GM21717 (cell line): Measurements from ENCODE around the gene FBXO44.

Experiments
- ATAC-seq: cut with Tn5 transposase; IDR thresholded peaks from one replicate; pipeline ENCODE4 v1.9.1; 2021; ENCODE audit warnings: mild to moderate bottlenecking, moderate library complexity; ENCODE audit not compliant: unreplicated experiment

Gene FBXO44

DNA sequence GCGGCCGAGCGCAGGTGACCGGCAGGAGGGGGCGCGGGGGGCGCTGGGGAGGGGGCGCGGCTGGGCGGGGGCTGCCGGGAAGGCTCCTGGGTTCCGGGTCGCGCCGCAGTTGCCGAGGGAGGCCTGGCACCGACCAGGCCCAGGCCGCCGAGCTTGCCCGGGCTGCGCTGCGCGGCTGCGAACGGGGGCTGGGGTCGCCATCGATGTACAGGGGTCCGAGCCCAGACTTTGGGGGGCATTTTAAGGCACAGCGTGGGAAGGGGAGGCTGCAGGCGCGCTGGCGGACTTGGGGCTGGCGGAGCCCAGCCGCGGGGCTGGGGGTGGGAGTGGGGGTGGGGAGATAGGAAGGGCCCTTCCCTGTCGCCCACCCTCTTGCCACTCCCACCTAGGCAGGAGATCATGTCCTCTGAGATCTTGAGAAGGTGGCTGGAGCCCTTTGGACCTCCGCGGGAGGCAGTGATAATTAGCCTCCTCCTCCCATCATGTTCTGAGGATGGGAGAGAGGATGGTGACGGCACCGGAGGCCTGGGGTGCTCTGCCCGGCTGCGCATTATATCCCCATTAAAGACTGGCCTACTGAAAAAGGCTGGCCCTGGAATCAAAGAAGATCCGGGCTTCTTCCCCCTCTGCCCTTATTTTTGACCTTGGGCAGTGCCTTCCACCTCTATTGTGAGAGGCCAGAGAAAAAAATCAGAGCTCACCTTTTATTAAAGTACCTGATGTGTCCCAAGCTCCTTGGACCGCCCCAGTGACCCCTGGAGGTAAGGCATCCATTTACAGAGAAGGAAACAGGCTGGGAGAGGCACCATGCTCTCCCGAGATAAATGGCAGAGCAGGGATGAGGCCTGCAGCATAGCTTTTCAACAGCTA lies 497 bp downstream of the FBXO44 start:
- ATAC-seq, result peak; percentile 19

DNA sequence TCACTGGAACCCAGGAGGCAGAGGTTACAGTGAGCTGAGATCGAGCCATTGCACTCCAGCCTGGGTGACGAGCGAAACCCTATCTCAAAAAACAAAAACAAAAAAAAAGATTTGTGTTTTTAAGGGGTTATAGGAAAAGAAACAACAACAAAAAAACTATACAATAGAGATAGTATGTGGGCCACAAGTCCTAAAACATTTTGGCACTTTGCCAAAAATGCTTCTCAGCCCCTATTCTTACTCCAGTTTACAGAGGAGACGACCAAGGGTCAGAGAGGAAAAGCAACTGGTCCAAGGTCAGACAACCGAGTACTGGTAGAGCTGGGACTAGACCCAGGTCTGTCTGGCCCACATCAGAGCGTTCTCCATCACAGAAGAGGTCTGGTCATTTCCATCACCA lies 3.0 kb downstream of the FBXO44 start:
- ATAC-seq, result no peak

DNA sequence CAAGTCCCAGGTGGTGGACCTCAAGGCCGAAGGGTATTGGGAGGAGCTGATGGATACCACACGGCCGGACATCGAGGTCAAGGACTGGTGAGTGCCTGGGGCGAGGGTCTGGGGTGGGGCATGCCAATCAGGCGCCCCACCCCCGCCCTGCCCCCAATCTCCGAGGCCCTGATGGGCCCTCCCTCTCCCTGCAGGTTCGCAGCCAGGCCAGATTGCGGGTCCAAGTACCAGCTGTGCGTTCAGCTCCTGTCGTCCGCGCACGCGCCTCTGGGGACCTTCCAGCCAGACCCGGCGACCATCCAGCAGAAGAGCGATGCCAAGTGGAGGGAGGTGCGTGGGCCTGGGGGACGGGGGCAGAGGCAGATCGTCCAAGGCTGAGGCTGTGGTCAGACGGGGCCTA lies 3.9 kb downstream of the FBXO44 start:
- no peak for ATAC-seq

- ATAC-seq, result no peak
These were observed 5.1 kb downstream of the FBXO44 start for GRCh38 chr1:11659748-11660147.

- no peak for ATAC-seq
These were observed 6.4 kb downstream of the FBXO44 start for GRCh38 chr1:11661103-11661502.

DNA sequence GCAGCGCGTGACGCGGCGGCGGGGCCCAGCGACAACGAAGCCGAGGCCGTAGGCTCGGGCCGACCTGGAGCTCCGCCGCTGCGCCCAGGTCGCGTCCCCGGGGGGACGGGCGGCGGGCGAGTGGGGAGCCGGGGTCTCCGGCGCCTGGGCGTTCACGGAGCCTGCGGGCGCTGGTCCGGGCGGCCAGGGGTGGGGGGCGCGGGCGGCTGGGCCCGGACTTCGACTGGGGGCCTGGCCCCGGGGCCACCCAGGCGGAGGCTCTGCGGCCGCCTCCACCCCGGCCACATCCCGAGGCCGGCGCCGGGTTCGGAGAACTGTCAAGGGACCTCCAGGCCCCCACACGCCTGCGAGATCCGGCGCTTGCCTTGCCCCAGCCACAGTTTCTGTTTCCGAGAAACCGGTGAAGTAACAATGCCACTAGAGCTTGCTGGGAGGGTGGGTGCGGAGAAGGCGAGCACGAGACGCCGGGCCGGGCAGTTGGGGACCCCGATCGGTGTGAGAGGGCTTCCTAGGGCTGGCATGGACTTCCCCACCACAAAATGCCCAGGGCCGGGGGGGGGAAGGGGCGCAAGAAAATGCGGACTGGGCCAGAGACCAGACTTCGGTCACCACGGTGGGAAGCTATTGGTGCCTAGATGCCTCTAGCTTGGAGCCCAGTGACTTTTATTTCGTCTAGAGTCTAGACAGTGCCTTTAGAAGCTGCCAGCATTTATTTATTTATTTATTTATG lies 9.8 kb downstream of the FBXO44 start:
- peak; percentile 56 for ATAC-seq

GRCh38 chr1:11668516-11668915 lies 13.8 kb downstream of the FBXO44 start:
- no peak for ATAC-seq

DNA sequence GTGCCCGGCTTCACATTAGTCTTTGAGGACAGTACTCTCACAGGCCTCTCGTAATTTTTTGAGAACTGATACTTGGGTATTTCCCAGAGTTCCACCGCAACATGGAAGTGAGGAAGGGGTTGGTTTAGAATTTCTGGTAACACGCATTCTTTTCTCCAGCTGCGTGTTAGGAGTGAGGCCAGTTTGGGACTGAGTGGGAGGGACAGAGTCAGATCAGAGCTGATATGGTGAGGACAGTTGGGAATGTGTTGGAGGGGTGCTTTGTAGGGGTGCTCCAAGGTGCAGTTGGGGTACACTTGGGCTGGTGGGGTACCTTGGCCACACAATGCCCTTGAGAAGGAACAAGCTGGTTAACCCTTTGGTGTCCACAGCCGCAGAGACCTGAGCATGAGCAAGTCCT lies 16.1 kb downstream of the FBXO44 start:
- no peak for ATAC-seq

GRCh38 chr1:11671205-11671543 lies 16.5 kb downstream of the FBXO44 start:
- no peak for ATAC-seq

GRCh38 chr1:11671544-11672286 lies 17.0 kb downstream of the FBXO44 start:
- ATAC-seq, result no peak

- ATAC-seq, result no peak
These were observed 18.6 kb downstream of the FBXO44 start for GRCh38 chr1:11673089-11673769.

DNA sequence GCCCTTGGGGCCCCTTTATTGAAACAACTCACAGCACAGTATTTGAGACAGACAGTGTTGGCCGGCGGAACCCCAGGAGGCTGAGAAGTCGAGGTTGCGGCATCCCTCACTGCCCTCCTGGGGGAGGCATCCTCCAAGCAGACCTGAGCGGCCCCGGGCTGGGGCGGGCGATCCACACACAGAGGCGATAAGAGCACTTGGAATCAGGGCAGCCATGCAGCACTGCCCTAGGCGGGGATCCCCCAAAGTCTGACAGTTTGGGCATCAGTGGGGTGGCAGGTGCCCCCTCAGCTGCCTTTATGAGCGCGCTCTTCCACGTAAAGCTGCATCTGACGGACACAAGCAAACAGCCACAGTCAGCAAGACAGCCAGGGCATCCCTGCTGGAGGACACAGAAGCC lies 19.8 kb downstream of the FBXO44 start:
- no peak for ATAC-seq

DNA sequence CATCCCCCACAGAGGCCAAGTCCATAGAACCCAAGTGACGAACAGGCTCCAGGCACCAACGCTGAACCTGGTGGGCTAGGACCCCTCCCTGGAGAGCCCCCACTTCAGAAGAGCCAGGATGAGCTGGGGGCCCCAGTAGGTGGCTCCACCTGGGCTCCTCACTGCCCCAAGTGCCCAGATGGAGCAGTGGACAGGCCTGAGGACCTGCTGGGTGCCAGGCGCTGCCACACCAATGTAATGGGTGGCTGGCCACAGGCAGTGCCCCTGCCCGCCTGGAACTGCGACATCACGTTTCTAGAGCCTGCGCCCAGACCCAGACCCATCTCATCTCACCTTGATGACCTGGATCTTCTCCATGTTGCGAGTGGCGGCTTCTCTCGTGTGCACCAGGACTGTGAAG lies 20.6 kb downstream of the FBXO44 start:
- no peak for ATAC-seq

- no peak for ATAC-seq
These were observed 21.9 kb downstream of the FBXO44 start for GRCh38 chr1:11676386-11677103.

DNA sequence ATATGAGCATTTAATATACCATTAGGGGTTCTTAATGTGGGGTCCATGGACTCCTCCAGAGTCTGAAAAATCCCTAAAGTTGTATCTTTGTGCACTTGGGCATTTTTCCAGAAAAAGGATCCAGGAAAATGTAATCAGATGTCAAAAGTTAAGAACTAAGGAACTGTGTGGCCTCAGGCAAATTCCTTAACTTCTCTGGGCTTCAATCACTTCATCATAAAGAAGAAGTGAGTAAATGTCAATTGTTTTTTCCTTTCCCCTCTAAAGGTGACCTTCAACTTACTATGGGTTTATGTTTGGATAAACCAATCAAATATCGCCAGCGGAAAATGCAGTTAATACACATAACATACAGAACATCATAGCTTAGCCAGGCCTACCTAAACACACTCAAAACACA lies 23.8 kb downstream of the FBXO44 start:
- ATAC-seq, result no peak

- peak; percentile 14 for ATAC-seq
These were observed 25.8 kb downstream of the FBXO44 start for GRCh38 chr1:11680270-11681070.

- peak; percentile 75 for ATAC-seq
These were observed 26.5 kb downstream of the FBXO44 start, which contains the start of gene MAD2L2 for GRCh38 chr1:11681071-11681771. MAD2L2 (minus strand) TSS chr1:11681148; CDS start chr1:11680601, 547 bp downstream.

GRCh38 chr1:11682287-11682771 lies 27.7 kb downstream of the FBXO44 start:
- ATAC-seq, result no peak

- ATAC-seq, result no peak
These were observed 28.1 kb downstream of the FBXO44 start for GRCh38 chr1:11682799-11683198.
